Activated CD8-positive, alpha-beta memory T cell treated with anti-CD3 and anti-CD28 coated beads for 4 hours (primary cell): ENCODE measurements around the gene ACAP3.

Source experiments
- DNase-seq, 2 donors: peaks; one replicate each; pipeline ENCODE4 v3.0.0-alpha.2; 2020; ENCODE audit warnings: low read depth in 2 of 2

Gene ACAP3

GRCh38 chr1:1315435-1315954, 7.8 kb upstream of the ACAP3 start:
- no peak for DNase-seq

- DNase-seq, result no peak
These were observed 7.1 kb upstream of the ACAP3 start for GRCh38 chr1:1314678-1315335.

GRCh38 chr1:1314237-1314586, 6.5 kb upstream of the ACAP3 start:
- no peak for DNase-seq

GRCh38 chr1:1313500-1314236, 5.9 kb upstream of the ACAP3 start:
- DNase-seq, result no peak

- no peak for DNase-seq
These were observed 5.0 kb upstream of the ACAP3 start for GRCh38 chr1:1312450-1313314.

GRCh38 chr1:1311107-1312104, 3.7 kb upstream of the ACAP3 start:
- DNase-seq, result no peak

- no peak for DNase-seq
These were observed 2.8 kb upstream of the ACAP3 start for GRCh38 chr1:1310476-1311053.

- DNase-seq, result no peak
These were observed 2.3 kb upstream of the ACAP3 start for GRCh38 chr1:1310109-1310385.

GRCh38 chr1:1309251-1310108, 1.8 kb upstream of the ACAP3 start:
- no peak for DNase-seq

- DNase-seq, result no peak
These were observed 1.1 kb upstream of the ACAP3 start for GRCh38 chr1:1308756-1309250.

- no peak for DNase-seq
These were observed 338 bp downstream of the ACAP3 start for GRCh38 chr1:1307261-1307922.

- no peak for DNase-seq
These were observed 969 bp downstream of the ACAP3 start for GRCh38 chr1:1306661-1307260.

GRCh38 chr1:1306070-1306660, 1.6 kb downstream of the ACAP3 start:
- DNase-seq, result no peak

- DNase-seq, result peak; percentile 64
These were observed 2.2 kb downstream of the ACAP3 start for GRCh38 chr1:1305300-1306069.

GRCh38 chr1:1304331-1305299, 3.1 kb downstream of the ACAP3 start:
- DNase-seq, result no peak

GRCh38 chr1:1303736-1304135, 4.0 kb downstream of the ACAP3 start:
- no peak for DNase-seq
